Motor neuron (in vitro differentiated cells): ENCODE results near the gene MIEF2. TPM values are rescaled to one million over a fixed set of nuclear protein-coding genes. Genes with fewer than 3 reads are reported as not detected.
A peak's percentile ranks its signal among the peaks of the same experiment; 100 is the strongest.
"Not testable (repeated sequence)": the region's sequence is repeated elsewhere in the genome, so short reads cannot be mapped to it uniquely, and the experiment has no call there.

Experiments
- ATAC-seq, 8 experiments: fragments of 200-7000 bp; cut with Tn5 transposase; replicated peaks in 6 of 8; 2 replicates each; pipeline ENCODE4 v1.8.0; 2021; ENCODE audit warnings: mild to moderate bottlenecking in 8 of 8, moderate library complexity in 8 of 8
- H3K27ac ChIP-seq, 2 donors: fragments of 250-450 bp; sonication (Bioruptor Pico); 2 replicates each; pipeline ENCODE4 v1.9.0; 2021; ENCODE audit warnings: antibody characterized with exemption in 2 of 2, mild to moderate bottlenecking in 2 of 2, moderate library complexity in 1 of 2
- H3K4me1 ChIP-seq, 2 donors: fragments of 250-450 bp; sonication (Bioruptor Pico); replicated peaks in 1 of 2; 2 replicates each; pipeline ENCODE4 v1.6.1; 2021; ENCODE audit warnings: antibody characterized with exemption in 2 of 2, mild to moderate bottlenecking in 2 of 2, moderate library complexity in 1 of 2
- H3K4me3 ChIP-seq, 5 donors: fragments of 250-450 bp; sonication (Bioruptor Pico); 2 replicates each; pipeline ENCODE4 v1.9.0; 2021; ENCODE audit warnings: antibody characterized with exemption in 5 of 5, mild to moderate bottlenecking in 5 of 5, moderate library complexity in 4 of 5
- WGBS, 10 experiments: fragments of 450-650 bp; shearing (Covaris generic); methylation state at CpG; one replicate each; pipeline ENCODE4 v1.0.0; 2022; 5-methylcytosine and 5-hydroxymethylcytosine counted together
- in situ Hi-C, 9 experiments: fragments of 400-800 bp; cut with MboI; loops; one replicate each; pipeline ENCODE4 v1.15.0; 2021; ENCODE audit warnings: low sequenced_read_pairs in 9 of 9, low pct_unique_long_range_greater_than_20kb in 2 of 9; ENCODE audit not compliant: unreplicated experiment in 9 of 9
- total RNA-seq, 8 experiments: library from RNA; unstranded; fragments of 300-600 nt; gene quantifications; 2 replicates each; pipeline versions ENCODE4 v1.2.3 to v1.2.4, GENCODE V29; 2022

Gene MIEF2
- total RNA-seq, 8 experiments from 2014 or later: 5.9 to 19.1 (median 13.0) TPM

- Histone ChIP-seq H3K4me1 (no peaks in the 10 kb centered on the region), H3K27ac (no peak overlapping the region), H3K4me3 (no peak overlapping the region)
- no peak for ATAC-seq
- WGBS, 10 experiments: 71 to 100% (median 97%) methylated on average over 1 to 11 of the region's 15 CpGs; no CpG with 5 or more reads in 1 of the 10 experiments
- in situ Hi-C loops: no loop called here
These were observed 31.5 kb downstream of the MIEF2 start for GRCh38 chr17:18291718-18292540.

- WGBS, 10 experiments: no CpG with 5 or more reads among the region's 30 CpGs
- ATAC-seq, in situ Hi-C loops, H3K27ac ChIP-seq, H3K4me1 ChIP-seq, H3K4me3 ChIP-seq: not testable (repeated sequence)
These were observed 37.6 kb downstream of the MIEF2 start for GRCh38 chr17:18298061-18298460.

DNA sequence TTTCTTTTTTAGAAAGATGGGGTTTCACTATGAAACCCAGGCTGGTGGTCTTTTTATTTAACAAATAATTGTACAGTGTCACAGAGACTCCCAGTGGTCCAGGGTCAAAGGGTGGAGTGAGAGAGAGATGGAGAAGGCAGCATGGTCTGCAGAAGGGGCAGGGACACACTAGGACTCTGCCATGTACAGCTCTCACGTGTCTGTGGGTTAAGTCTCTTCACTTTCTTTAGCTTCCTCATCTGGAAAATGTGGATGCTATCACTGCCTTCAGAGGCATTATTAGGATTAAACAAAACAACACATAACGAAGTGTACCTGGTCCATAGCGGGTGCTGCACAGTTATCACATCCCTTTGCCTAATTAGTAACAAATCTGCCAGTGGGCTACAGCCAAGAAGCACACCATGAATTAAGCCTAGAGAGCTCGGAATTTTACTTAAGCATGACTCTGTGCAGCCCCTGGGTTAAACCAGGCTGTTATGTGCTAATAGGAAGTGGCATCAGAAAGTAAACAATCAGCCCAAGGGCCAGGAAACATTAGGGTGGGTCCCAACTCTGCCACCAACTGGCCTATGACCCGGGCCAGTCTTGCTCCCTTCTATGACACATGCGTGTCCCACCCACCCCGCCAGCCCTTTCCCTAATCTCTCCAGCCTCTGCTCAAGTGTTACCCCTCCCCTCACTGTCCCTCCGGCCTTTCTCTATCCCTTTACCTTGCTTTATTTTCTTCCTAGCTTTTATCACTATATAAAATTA is 40.4 kb downstream of the MIEF2 start:
- peak in 1 of 8 experiments; percentile 22 for ATAC-seq
- in situ Hi-C loops: no loop called here
- 74 to 100% (median 96%) methylated on average over 2 to 4 of the region's 8 CpGs; no CpG with 5 or more reads in 2 of the 10 experiments for WGBS, 10 experiments
- Histone ChIP-seq H3K27ac (no peak overlapping the region), H3K4me1 (no peaks in the 10 kb centered on the region), H3K4me3 (no peak overlapping the region)

DNA sequence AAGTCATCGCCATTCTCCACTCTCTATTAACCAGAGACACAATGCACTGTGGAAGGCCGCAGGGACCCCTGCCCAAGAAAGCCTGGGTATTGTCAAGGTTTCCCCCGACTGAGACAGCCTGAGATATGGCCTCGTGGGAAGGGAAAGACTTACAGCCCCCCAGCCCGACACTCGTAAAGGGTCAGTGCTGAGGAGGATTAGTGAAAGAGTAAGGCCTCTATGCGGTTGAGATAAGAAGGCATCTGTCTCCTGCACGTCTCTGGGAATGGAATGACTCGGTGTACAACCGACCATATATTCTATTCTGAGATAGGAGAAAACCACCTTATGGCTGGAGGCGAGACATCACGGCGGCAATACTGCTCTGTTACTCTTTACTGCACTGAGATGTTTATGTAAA is 42.7 kb downstream of the MIEF2 start:
- H3K27ac ChIP-seq, H3K4me3 ChIP-seq, H3K4me1 ChIP-seq, ATAC-seq, in situ Hi-C loops: not testable (repeated sequence)
- WGBS, 10 experiments: 90 to 100% (median 93%) methylated on average over 1 to 6 of the region's 13 CpGs; no CpG with 5 or more reads in 7 of the 10 experiments

GRCh38 chr17:18309202-18309601 is 48.7 kb downstream of the MIEF2 start:
- in situ Hi-C loops: no loop called here

GRCh38 chr17:18314059-18314730 is 53.7 kb downstream of the MIEF2 start:
- Histone ChIP-seq H3K27ac (peak overlapping the region; percentile 87 to 97), H3K4me3 (peak overlapping the region; percentile 47 to 99 (median 70)), H3K4me1 (peaks cover 40% of the 10 kb centered on the region in 2 donors)
- WGBS, 10 experiments: 0 to 4% (median 1%) methylated on average over 2 to 16 of the region's 39 CpGs; no CpG with 5 or more reads in 2 of the 10 experiments
- ATAC-seq: peak in 1 of 8 experiments; percentile 3
- in situ Hi-C loops: no loop called here

More at GRCh38 chr17:18309202-18309601, 48.7 kb downstream of the MIEF2 start:
- 93 to 100% (median 100%) methylated on average over 1 to 4 of the region's 4 CpGs; no CpG with 5 or more reads in 1 of the 10 experiments for WGBS, 10 experiments
- ATAC-seq: no peak
- Histone ChIP-seq H3K4me3 (no peak overlapping the region), H3K4me1 (peaks cover 14 to 17% of the 10 kb centered on the region in 2 donors), H3K27ac (no peak overlapping the region)

DNA sequence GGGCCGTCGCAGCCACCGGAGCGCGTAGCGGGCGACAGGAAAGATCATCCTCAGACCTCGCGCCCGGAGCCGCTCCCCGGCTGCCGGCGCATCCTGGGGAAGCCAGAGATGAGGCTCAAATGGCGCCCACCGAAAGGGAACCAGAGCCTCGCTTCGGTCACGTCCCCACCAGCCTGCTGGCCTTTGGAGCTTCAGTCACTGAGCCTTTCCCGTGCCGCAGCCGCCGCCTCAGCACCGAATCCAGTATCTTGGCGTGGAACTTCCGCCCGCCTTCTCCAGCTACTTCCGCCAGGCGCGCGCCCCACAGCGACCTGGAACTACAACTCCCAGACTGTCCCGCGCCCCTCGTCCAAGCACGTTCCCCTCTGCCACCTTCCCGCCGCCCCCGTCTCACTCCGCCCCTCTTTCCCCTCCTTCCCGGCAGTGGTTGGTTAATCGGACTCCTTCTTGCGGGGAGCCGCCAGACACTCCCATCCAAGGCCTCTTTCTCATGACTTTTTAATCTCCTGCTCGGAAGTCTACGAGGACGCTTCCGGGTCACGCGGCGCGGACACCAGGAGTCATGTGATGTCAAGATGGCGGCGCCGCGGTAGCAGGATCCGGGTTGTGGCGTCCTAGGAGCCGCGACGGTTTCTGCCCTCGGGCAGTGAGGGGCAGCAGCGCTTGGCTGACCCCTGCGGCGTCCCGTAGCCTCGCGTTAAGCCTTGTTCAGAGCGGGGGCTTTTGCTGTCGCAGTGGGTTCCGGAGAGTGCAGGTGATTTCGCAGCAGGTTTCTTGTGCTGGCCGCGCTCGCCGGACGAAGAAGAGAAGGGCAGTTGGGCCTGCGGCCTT is 54.5 kb downstream of the MIEF2 start, which contains the start of the genes SMCR8 and TOP3A:
TSS of gene SMCR8 (plus strand) at position 563 of the 831 bp plus-strand sequence. CDS start 497 bp downstream, outside the sequence.
TSS of gene TOP3A (minus strand) at position 264 of the 831 bp plus-strand sequence. CDS start at position 48, 216 bp downstream.
- 0 to 3% (median 0%) methylated on average over 1 to 11 of the region's 78 CpGs; no CpG with 5 or more reads in 3 of the 10 experiments for WGBS, 10 experiments
- in situ Hi-C loops: no loop called here
- peak; percentile 85 to 96 (median 94) for ATAC-seq
- Histone ChIP-seq H3K4me3 (peak within 1 kb of the TSS; percentile 47 to 99 (median 70)), H3K4me1 (peaks cover 43 to 47% of the 10 kb centered on the region in 2 donors), H3K27ac (peak within 1 kb of the TSS; percentile 87 to 97)

- ATAC-seq: no peak
- H3K4me3 ChIP-seq: peak overlapping the region; percentile 47 to 99 (median 70)
- in situ Hi-C loops: no loop called here
- H3K27ac ChIP-seq: peak overlapping the region; percentile 87 to 97
- 0 to 38% (median 3%) methylated on average over 2 to 14 of the region's 18 CpGs; no CpG with 5 or more reads in 1 of the 10 experiments for WGBS, 10 experiments
- H3K4me1 ChIP-seq: peaks cover 49 to 53% of the 10 kb centered on the region in 2 donors
These were observed 55.1 kb downstream of the MIEF2 start for GRCh38 chr17:18315562-18315922.

- 20 to 93% (median 60%) methylated on average over 1 to 8 of the region's 11 CpGs; no CpG with 5 or more reads in 1 of the 10 experiments for WGBS, 10 experiments
- H3K27ac ChIP-seq: peak overlapping the region in 1 of 2 donors; percentile 97
- peak overlapping the region; percentile 47 to 99 (median 70) for H3K4me3 ChIP-seq
- in situ Hi-C loops: no loop called here
- no peak for ATAC-seq
- peaks cover 51 to 55% of the 10 kb centered on the region in 2 donors for H3K4me1 ChIP-seq
These were observed 55.5 kb downstream of the MIEF2 start for GRCh38 chr17:18315961-18316360.
